GM19397 (cell line): ENCODE measurements around the gene OXCT2.

Experiments used
- ATAC-seq: cut with Tn5 transposase; IDR thresholded peaks from one replicate; pipeline ENCODE4 v1.9.1; 2021; ENCODE audit warnings: mild to moderate bottlenecking, moderate library complexity; ENCODE audit not compliant: unreplicated experiment

The OXCT2 gene

DNA sequence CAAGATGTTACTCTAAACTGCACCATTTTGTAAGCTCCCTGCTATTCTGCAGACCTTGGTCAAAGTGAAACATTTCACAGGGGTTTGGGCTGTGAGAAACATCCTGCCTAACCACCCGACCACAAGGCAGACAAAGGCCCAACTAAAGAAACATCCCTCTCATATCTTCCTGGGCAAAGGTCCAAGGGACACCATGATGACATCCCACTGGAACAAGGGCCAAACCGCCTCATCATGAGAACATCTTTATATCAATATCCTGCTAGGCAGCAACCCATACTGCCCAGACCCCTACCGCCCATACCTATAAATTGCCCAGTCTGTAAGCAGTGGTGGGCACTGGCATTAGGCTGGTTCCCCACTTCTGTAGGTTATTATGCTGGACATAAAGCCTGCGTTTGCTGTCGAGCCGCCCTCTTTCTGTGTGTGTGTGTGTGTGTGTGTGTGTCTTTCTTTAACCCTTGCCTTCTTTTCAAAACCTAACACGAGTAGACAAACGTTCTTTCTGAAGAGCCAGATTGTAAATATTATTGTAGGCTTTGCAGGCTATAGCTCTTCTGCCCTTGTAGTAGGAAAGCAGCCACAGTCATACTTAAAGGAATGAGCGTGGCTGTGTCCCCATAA is 33.5 kb downstream of the OXCT2 start:
- ATAC-seq: no peak

- ATAC-seq: no peak
These were observed 35.4 kb downstream of the OXCT2 start for GRCh38 chr1:39735731-39736130.

GRCh38 chr1:39733161-39733560 is 38.0 kb downstream of the OXCT2 start:
- ATAC-seq: no peak

- ATAC-seq: no peak
These were observed 38.4 kb downstream of the OXCT2 start for GRCh38 chr1:39732730-39733129.

DNA sequence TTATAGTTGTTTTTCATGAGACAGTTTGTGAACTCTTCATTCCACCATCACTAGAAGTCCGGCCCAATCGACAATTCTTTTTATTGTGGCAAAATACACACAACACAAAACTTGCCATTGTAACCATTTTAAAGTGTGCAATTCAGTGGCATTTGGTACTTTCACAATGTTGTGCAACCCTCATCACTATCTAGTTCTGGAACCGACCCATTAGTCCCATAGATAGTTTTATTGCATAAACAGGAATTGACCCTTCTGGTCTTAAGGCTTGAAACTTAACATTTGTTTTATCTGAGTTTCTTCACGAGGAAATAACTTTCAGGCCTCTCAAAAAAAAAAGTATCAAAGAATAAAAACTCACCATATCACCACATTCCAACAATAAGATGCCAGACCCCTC is 41.3 kb downstream of the OXCT2 start:
- ATAC-seq: no peak

DNA sequence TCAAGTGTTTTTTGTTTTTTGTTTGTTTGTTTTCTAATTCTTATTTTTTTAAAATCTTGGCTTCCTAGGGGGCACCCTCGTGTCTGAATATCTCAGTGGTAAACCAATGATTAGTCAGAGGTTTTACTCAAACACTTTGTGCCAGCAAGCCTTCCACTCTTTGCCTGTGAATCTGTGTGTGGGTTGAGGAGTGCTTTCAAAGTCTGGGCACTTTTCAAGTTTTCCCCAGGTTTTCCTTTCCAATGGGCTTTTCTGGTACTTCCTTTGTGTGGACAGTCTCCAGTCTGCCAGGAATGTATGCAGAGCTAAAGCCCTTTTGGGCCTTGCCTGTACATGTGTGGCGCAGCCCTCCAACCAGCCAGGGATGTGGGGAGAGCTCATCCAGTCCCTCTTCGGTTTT is 42.1 kb downstream of the OXCT2 start:
- no peak for ATAC-seq

DNA sequence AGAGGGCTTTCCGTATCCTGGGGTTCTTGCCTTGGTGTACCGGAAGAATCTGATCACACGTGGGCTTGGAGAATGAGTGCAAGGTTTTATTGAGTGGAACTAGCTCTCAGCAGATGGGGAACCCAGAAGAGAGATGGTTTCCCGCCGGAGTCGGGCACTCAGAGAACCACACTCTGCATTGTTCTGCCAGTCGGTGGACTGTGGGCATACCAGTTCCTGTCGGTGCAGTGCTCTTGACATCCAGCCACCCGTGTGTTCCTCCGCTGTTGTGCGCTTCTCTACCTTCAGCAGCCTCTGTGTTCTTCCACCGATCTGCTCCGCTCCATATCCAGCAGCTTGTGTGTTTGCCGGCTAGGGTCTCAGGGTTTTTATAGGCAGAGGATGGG is 43.2 kb downstream of the OXCT2 start:
- ATAC-seq: no peak

- ATAC-seq: no peak
These were observed 43.8 kb downstream of the OXCT2 start for GRCh38 chr1:39727221-39727931.

GRCh38 chr1:39726600-39726999 is 44.5 kb downstream of the OXCT2 start:
- no peak for ATAC-seq

DNA sequence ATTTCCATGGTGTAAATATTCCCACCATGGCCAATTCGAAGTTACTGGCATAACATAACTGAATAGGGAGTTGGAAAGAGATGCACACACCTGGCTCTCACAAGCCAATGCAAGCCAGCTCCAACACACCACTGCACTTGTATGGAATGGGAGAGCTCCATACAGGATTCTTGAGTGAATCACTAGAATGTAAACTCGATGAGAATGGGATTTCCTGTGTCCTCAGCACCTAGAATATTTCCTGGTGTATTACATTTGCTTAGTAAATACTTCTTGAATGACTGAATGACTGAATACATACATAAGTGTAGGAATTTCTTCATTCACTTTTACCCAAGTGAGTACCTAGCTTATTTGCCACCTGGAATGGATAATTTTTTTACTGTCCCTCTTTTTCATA is 48.7 kb downstream of the OXCT2 start:
- no peak for ATAC-seq

GRCh38 chr1:39721664-39722063 is 49.5 kb downstream of the OXCT2 start:
- ATAC-seq: no peak

GRCh38 chr1:39720094-39720999 is 50.8 kb downstream of the OXCT2 start:
- ATAC-seq: no peak
